Lower leg skin (tissue), 3 donors: ENCODE measurements around the gene DUSP2.

Source experiments
- POLR2A ChIP-seq, 2 donors: fragments of 450-650 bp; IDR thresholded peaks; one replicate each; pipeline ENCODE4 v1.6.1; 2016 to 2017; ENCODE audit warnings: antibody characterized with exemption in 2 of 2, mild to moderate bottlenecking in 1 of 2, moderate library complexity in 1 of 2
- TF ChIP-seq, protein P1 (sequence below), 3 donors: fragments of 450-650 bp; IDR thresholded peaks; one replicate each; pipeline ENCODE4 v1.5.1; 2016; ENCODE audit warnings: antibody characterized with exemption in 3 of 3, mild to moderate bottlenecking in 3 of 3, moderate library complexity in 2 of 3

DNA sequence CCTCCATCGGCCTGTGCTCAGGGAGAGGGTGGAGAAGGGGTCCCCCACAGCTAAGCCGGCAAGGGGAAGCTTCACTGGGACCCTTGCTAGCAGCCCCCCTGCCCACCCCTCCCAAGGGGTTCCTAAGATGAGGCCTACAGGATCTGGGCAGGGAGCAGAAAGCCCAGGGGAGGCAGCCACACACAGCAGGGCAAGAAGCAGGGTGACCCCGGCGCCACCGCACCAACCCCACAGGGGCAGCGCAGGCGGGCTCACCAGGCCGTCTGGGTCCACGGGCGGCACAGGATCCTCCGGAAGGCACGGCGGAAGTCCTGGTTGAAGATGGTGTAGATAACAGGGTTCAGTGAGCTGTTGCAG is 30.7 kb downstream of the DUSP2 start:
- TF ChIP-seq, protein P1, sequence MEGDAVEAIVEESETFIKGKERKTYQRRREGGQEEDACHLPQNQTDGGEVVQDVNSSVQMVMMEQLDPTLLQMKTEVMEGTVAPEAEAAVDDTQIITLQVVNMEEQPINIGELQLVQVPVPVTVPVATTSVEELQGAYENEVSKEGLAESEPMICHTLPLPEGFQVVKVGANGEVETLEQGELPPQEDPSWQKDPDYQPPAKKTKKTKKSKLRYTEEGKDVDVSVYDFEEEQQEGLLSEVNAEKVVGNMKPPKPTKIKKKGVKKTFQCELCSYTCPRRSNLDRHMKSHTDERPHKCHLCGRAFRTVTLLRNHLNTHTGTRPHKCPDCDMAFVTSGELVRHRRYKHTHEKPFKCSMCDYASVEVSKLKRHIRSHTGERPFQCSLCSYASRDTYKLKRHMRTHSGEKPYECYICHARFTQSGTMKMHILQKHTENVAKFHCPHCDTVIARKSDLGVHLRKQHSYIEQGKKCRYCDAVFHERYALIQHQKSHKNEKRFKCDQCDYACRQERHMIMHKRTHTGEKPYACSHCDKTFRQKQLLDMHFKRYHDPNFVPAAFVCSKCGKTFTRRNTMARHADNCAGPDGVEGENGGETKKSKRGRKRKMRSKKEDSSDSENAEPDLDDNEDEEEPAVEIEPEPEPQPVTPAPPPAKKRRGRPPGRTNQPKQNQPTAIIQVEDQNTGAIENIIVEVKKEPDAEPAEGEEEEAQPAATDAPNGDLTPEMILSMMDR (IDR thresholded peaks at IDR 0.05): no peak
- TF ChIP-seq POLR2A (IDR thresholded peaks at IDR 0.05): no peak
